GM19240 (cell line): Measurements from ENCODE around the gene NUMBL.

Experiments used
- DNase-seq: peaks from one replicate; pipeline ENCODE4 v3.0.0; 2011; ENCODE audit warnings: low spot score; ENCODE audit not compliant: insufficient read length

Gene NUMBL

GRCh38 chr19:40691421-40692211 is 1.2 kb upstream of the NUMBL start:
- no peak for DNase-seq

- DNase-seq, result peak; percentile 84
Observed at GRCh38 chr19:40690693-40691420, 406 bp upstream of the NUMBL start.

- no peak for DNase-seq
Observed at GRCh38 chr19:40689339-40690049, 957 bp downstream of the NUMBL start.

GRCh38 chr19:40688987-40689338 is 1.5 kb downstream of the NUMBL start:
- no peak for DNase-seq

GRCh38 chr19:40688309-40688708 is 2.1 kb downstream of the NUMBL start:
- no peak for DNase-seq

GRCh38 chr19:40687525-40688016 is 2.9 kb downstream of the NUMBL start:
- no peak for DNase-seq

- DNase-seq, result no peak
Observed at GRCh38 chr19:40686882-40687524, 3.4 kb downstream of the NUMBL start.

- DNase-seq, result no peak
Observed at GRCh38 chr19:40685563-40685962, 4.9 kb downstream of the NUMBL start.

GRCh38 chr19:40685016-40685526 is 5.4 kb downstream of the NUMBL start:
- DNase-seq, result no peak

- no peak for DNase-seq
Observed at GRCh38 chr19:40684280-40684679, 6.2 kb downstream of the NUMBL start.

- no peak for DNase-seq
Observed at GRCh38 chr19:40683437-40683836, 7.0 kb downstream of the NUMBL start.

- DNase-seq, result no peak
Observed at GRCh38 chr19:40682431-40682964, 8.0 kb downstream of the NUMBL start.

- DNase-seq, result no peak
Observed at GRCh38 chr19:40681039-40681438, 9.4 kb downstream of the NUMBL start.

- no peak for DNase-seq
Observed at GRCh38 chr19:40677156-40677555, 13.3 kb downstream of the NUMBL start.

- DNase-seq, result no peak
Observed at GRCh38 chr19:40674291-40674690, 16.2 kb downstream of the NUMBL start.

GRCh38 chr19:40673397-40673796 is 17.1 kb downstream of the NUMBL start:
- DNase-seq, result no peak

- DNase-seq, result no peak
Observed at GRCh38 chr19:40672573-40673299, 17.7 kb downstream of the NUMBL start.

- no peak for DNase-seq
Observed at GRCh38 chr19:40672038-40672437, 18.4 kb downstream of the NUMBL start.

- no peak for DNase-seq
Observed at GRCh38 chr19:40671404-40671803, 19.0 kb downstream of the NUMBL start.

- no peak for DNase-seq
Observed at GRCh38 chr19:40668991-40669614, 21.3 kb downstream of the NUMBL start.
